Mucosa of stomach (tissue), 1 donor: ENCODE measurements around the gene DCAF5.

Experiments
- H3K27me3 ChIP-seq: one replicate; pipeline ENCODE4 v1.7.0; 2013; ENCODE audit warnings: mild to moderate bottlenecking, low read length; ENCODE audit not compliant: control insufficient read depth, insufficient read depth
- H3K36me3 ChIP-seq: one replicate; pipeline ENCODE4 v1.7.0; 2013; ENCODE audit warnings: low read length; ENCODE audit not compliant: control insufficient read depth, insufficient read depth
- H3K4me1 ChIP-seq: one replicate; pipeline ENCODE4 v1.7.0; 2013; ENCODE audit warnings: mild to moderate bottlenecking, low read length; ENCODE audit not compliant: control insufficient read depth, insufficient read depth
- H3K4me3 ChIP-seq: one replicate; pipeline ENCODE4 v1.7.0; 2013; ENCODE audit warnings: low read length
- H3K9ac ChIP-seq: one replicate; pipeline ENCODE4 v1.7.0; 2013; ENCODE audit warnings: mild to moderate bottlenecking, low read length, moderate library complexity
- H3K9me3 ChIP-seq: one replicate; pipeline ENCODE4 v1.7.0; 2013; ENCODE audit warnings: mild to moderate bottlenecking, low read length, moderate library complexity; ENCODE audit not compliant: control insufficient read depth
- donor health status: Pancreatic carcinoma.

DCAF5 gene

GRCh38 chr14:69107407-69108003, 45.4 kb downstream of the DCAF5 start:
- Histone ChIP-seq H3K9me3 (no peaks in the 10 kb centered on the region), H3K4me1 (no peaks in the 10 kb centered on the region), H3K27me3 (no peaks in the 10 kb centered on the region), H3K4me3 (no peak overlapping the region), H3K9ac (no peak overlapping the region), H3K36me3 (no peaks in the 10 kb centered on the region)

GRCh38 chr14:69106451-69106850, 46.5 kb downstream of the DCAF5 start:
- H3K4me3 ChIP-seq: no peak overlapping the region
- no peak overlapping the region for H3K9ac ChIP-seq
- H3K9me3 ChIP-seq: no peaks in the 10 kb centered on the region
- H3K36me3 ChIP-seq: no peaks in the 10 kb centered on the region
- peaks cover 3% of the 10 kb centered on the region for H3K4me1 ChIP-seq
- no peaks in the 10 kb centered on the region for H3K27me3 ChIP-seq

GRCh38 chr14:69105326-69105725, 47.6 kb downstream of the DCAF5 start:
- Histone ChIP-seq H3K27me3 (no peaks in the 10 kb centered on the region), H3K4me1 (peaks cover 6% of the 10 kb centered on the region), H3K36me3 (no peaks in the 10 kb centered on the region), H3K4me3 (no peak overlapping the region), H3K9ac (no peak overlapping the region), H3K9me3 (no peaks in the 10 kb centered on the region)

DNA sequence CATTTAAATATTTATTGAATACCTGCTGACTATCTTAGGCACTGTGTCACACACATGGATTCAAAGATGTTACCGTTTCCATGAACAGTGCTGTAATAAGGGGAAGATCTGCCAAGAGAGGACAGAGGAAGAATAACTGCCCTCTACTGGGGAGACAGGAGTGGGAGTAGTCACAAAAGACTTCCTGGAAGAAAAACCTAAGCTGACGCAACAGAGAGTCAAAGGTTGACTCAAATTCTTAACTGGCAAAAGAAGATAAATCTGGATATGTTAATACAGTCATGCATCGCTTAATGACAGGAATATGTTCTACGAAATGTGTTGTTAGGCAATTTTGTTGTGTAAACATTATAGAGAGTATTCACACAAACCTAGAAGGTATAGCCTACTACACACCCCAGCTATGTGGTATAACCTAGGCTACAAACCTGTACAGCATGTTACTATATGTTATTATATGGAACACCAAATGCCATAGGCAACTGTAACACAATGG, 51.5 kb downstream of the DCAF5 start:
- Histone ChIP-seq H3K4me3 (no peak overlapping the region), H3K9ac (no peak overlapping the region), H3K36me3 (no peaks in the 10 kb centered on the region), H3K27me3 (no peaks in the 10 kb centered on the region), H3K4me1 (peaks cover 6% of the 10 kb centered on the region), H3K9me3 (no peaks in the 10 kb centered on the region)

- Histone ChIP-seq H3K9me3 (no peaks in the 10 kb centered on the region), H3K9ac (no peak overlapping the region), H3K4me3 (no peak overlapping the region), H3K27me3 (no peaks in the 10 kb centered on the region), H3K36me3 (no peaks in the 10 kb centered on the region), H3K4me1 (peaks cover 6% of the 10 kb centered on the region)
Observed at GRCh38 chr14:69097974-69098373, 54.9 kb downstream of the DCAF5 start.

GRCh38 chr14:69096781-69097475, 56.0 kb downstream of the DCAF5 start:
- no peak overlapping the region for H3K9ac ChIP-seq
- H3K36me3 ChIP-seq: no peaks in the 10 kb centered on the region
- no peaks in the 10 kb centered on the region for H3K9me3 ChIP-seq
- H3K27me3 ChIP-seq: no peaks in the 10 kb centered on the region
- no peak overlapping the region for H3K4me3 ChIP-seq
- H3K4me1 ChIP-seq: peaks cover 6% of the 10 kb centered on the region

- Histone ChIP-seq H3K4me3 (no peak overlapping the region), H3K27me3 (no peaks in the 10 kb centered on the region), H3K36me3 (no peaks in the 10 kb centered on the region), H3K4me1 (peaks cover 1% of the 10 kb centered on the region), H3K9me3 (no peaks in the 10 kb centered on the region), H3K9ac (no peak overlapping the region)
Observed at GRCh38 chr14:69096246-69096645, 56.7 kb downstream of the DCAF5 start.

DNA sequence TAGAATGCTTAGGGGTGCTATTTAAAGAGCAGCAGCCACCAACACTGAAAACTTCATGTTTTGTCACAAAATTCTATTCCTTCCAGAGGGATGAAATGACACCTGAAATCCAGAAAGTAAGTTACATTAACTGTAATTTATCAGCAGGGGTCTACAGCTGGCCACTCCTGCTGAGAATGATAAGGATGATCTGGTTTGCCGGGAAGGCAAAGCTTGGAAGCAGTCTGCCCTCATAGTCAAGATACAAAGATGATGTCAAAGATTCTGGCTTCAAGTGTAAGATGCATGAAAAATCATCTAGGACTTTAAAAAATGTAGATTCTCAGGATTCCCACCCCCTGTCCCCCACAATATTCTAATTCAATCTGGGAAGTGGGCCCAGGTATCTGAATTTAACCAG, 58.4 kb downstream of the DCAF5 start:
- Histone ChIP-seq H3K4me1 (no peaks in the 10 kb centered on the region), H3K4me3 (no peak overlapping the region), H3K9me3 (no peaks in the 10 kb centered on the region), H3K9ac (no peak overlapping the region), H3K36me3 (no peaks in the 10 kb centered on the region), H3K27me3 (no peaks in the 10 kb centered on the region)

GRCh38 chr14:69093631-69094421, 59.1 kb downstream of the DCAF5 start:
- Histone ChIP-seq H3K27me3 (no peaks in the 10 kb centered on the region), H3K4me1 (no peaks in the 10 kb centered on the region), H3K36me3 (no peaks in the 10 kb centered on the region), H3K9me3 (no peaks in the 10 kb centered on the region), H3K4me3 (no peak overlapping the region), H3K9ac (no peak overlapping the region)

GRCh38 chr14:69092840-69093422, 60.0 kb downstream of the DCAF5 start:
- no peaks in the 10 kb centered on the region for H3K4me1 ChIP-seq
- no peaks in the 10 kb centered on the region for H3K36me3 ChIP-seq
- no peak overlapping the region for H3K9ac ChIP-seq
- H3K4me3 ChIP-seq: no peak overlapping the region
- no peaks in the 10 kb centered on the region for H3K27me3 ChIP-seq
- H3K9me3 ChIP-seq: no peaks in the 10 kb centered on the region

GRCh38 chr14:69091695-69092094, 61.2 kb downstream of the DCAF5 start:
- Histone ChIP-seq H3K9ac (no peak overlapping the region), H3K9me3 (no peaks in the 10 kb centered on the region), H3K4me1 (no peaks in the 10 kb centered on the region), H3K27me3 (no peaks in the 10 kb centered on the region), H3K4me3 (no peak overlapping the region), H3K36me3 (no peaks in the 10 kb centered on the region)

DNA sequence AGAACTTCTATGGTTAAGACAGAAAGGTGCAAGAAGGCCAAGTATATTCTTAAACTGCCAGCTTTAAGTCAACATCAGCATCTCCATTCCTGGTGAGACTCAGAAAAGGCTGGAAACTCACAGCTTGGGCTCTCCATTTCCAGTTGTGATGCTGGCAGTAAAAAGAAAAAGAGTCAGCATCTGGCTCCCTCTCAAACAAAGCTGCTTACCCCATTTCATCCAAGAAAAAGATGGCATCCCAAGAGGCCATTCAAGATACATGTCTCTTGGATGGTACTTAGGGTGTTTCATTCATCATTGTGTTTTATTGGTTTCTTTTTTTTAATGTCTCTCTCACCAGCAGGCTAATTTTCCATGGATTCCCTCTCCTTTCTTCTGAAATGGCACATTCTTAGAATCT, 61.9 kb downstream of the DCAF5 start:
- no peaks in the 10 kb centered on the region for H3K36me3 ChIP-seq
- no peaks in the 10 kb centered on the region for H3K4me1 ChIP-seq
- H3K27me3 ChIP-seq: no peaks in the 10 kb centered on the region
- H3K4me3 ChIP-seq: no peak overlapping the region
- no peaks in the 10 kb centered on the region for H3K9me3 ChIP-seq
- no peak overlapping the region for H3K9ac ChIP-seq
